ENCODE measurements around the gene NRCAM. TPM values are rescaled to one million over a fixed set of nuclear protein-coding genes. Genes with fewer than 3 reads are reported as not detected.

Gene NRCAM
- total RNA-seq, 1 donor from 2014 or later, result 0.14 TPM

DNA sequence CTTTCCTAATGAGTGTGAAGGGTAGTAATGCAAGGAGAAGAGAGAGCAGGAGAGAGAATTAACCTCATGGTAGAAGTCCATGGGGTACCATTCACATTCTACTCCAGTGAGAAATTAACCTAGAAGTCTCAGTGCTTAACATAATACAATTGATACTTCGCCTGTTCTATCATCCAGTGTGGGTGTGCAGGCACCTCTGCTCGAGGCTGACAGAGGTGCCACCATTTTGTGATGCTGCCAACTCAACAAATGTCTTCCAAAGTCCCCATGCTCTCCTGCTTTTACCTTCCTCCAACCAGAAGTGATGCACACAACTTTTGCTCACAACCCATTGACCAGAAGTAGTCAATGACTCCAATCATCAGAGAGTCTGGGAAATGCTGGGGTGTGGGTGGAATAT is 207.8 kb downstream of the NRCAM start:
- intact Hi-C loops (cut with micrococcal nuclease), result no loop called here
- H3K27ac ChIP-seq (replicated peaks), result no peak overlapping the region
- H3K4me3 ChIP-seq, result no peak overlapping the region
- TF ChIP-seq, protein P1, sequence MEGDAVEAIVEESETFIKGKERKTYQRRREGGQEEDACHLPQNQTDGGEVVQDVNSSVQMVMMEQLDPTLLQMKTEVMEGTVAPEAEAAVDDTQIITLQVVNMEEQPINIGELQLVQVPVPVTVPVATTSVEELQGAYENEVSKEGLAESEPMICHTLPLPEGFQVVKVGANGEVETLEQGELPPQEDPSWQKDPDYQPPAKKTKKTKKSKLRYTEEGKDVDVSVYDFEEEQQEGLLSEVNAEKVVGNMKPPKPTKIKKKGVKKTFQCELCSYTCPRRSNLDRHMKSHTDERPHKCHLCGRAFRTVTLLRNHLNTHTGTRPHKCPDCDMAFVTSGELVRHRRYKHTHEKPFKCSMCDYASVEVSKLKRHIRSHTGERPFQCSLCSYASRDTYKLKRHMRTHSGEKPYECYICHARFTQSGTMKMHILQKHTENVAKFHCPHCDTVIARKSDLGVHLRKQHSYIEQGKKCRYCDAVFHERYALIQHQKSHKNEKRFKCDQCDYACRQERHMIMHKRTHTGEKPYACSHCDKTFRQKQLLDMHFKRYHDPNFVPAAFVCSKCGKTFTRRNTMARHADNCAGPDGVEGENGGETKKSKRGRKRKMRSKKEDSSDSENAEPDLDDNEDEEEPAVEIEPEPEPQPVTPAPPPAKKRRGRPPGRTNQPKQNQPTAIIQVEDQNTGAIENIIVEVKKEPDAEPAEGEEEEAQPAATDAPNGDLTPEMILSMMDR (IDR thresholded peaks at IDR 0.05; ENCODE audit: borderline replicate concordance), result no peak
- no peak for DNase-seq
- H3K36me3 ChIP-seq, result no peaks in the 10 kb centered on the region
- H3K9me3 ChIP-seq (replicated peaks), result no peaks in the 10 kb centered on the region
- no peaks in the 10 kb centered on the region for H3K4me1 ChIP-seq
- H3K27me3 ChIP-seq (ENCODE audit: low read depth), result no peaks in the 10 kb centered on the region

DNA sequence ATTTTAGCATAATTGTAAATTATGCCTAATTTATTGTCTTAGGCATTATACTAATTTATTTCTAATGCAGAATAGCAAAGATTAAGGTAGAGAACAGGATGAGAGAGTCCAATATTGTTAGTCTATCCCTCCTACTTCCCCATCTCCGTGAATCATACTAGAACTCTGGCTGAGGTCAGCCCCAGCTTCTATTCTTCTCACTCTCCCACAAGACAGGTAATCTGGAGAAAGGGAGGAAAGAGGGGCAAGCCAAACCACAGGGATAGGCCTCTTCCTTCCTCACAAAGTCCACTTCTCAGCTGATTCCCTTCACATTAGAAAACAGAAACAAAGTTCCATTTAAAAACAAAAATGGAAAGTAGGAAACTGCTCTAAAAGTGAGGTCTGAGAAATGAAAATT is 208.6 kb downstream of the NRCAM start:
- DNase-seq, result no peak
- Histone ChIP-seq H3K9me3 (replicated peaks) (no peaks in the 10 kb centered on the region), H3K27me3 (ENCODE audit: low read depth) (no peaks in the 10 kb centered on the region), H3K36me3 (no peaks in the 10 kb centered on the region), H3K4me3 (no peak overlapping the region), H3K4me1 (no peaks in the 10 kb centered on the region), H3K27ac (replicated peaks) (no peak overlapping the region)
- intact Hi-C loops (cut with micrococcal nuclease), result no loop called here
- TF ChIP-seq, protein P1 (IDR thresholded peaks at IDR 0.05; ENCODE audit: borderline replicate concordance), result no peak

DNA sequence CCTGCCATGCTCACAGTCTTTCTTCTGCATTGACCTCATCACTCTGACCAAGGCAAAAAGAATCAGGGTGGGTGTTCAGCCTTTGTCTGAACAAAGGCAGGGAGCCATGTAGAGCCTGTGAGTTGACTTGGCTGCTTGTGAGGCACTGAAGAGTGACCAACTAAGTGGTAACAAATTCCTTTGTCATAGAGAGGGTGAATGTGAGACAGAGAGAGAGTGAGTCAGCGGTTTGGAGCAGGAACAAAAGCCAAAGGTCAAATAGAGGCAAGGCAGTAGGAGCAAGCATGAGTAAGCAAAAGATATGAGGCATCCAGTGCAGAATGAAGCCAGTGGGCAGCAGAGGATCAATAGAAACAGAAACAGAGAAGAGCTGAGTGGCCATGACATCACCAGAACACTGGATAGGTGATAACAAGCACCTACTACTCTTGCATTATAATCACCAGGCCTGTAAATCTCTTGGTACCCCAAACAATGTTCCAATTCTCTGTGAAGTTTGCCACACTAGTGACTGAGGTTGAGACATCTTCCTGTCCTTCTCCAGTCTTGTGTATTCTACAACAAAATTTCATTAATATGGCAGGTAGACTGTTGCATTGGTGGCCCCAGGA is 209.9 kb downstream of the NRCAM start:
- H3K27me3 ChIP-seq (ENCODE audit: low read depth), result no peaks in the 10 kb centered on the region
- intact Hi-C loops (cut with micrococcal nuclease), result no loop called here
- H3K27ac ChIP-seq (replicated peaks), result no peak overlapping the region
- no peak for DNase-seq
- no peaks in the 10 kb centered on the region for H3K9me3 ChIP-seq (replicated peaks)
- H3K36me3 ChIP-seq, result no peaks in the 10 kb centered on the region
- H3K4me3 ChIP-seq, result no peak overlapping the region
- TF ChIP-seq, protein P1 (IDR thresholded peaks at IDR 0.05; ENCODE audit: borderline replicate concordance), result no peak
- H3K4me1 ChIP-seq, result no peaks in the 10 kb centered on the region

DNA sequence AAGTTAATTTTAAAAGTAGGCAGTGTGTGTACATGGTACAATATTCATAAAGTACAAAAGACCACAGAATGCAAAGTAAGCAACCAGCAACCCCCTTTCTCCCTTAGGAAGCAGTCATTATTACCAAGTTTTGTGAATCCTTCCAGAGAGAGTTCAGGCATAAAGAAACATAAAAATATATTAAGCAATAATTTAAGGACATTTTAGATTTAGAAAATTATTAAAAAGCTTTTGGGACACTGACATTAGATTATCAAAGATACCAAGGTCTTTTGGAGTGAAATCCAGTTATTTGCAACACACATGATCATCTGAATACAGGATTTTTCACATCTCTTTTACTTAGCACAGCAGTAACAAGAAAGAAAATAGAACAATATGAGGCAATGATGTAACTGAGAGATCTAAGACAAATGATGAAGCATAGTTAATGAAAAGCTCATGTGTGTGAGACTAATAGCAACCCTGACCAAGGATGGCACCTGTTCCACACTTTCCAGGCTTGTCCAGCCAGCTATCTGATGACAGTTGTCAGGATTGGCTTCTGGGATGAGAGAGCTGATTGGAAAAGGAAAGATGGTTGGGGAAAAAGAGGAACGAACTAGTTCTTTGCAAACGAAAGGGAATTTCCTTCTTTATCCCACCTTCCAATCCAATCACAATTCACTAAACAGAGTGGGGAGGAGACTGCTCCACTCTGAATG is 210.6 kb downstream of the NRCAM start:
- no peak overlapping the region for H3K27ac ChIP-seq (replicated peaks)
- no peaks in the 10 kb centered on the region for H3K27me3 ChIP-seq (ENCODE audit: low read depth)
- TF ChIP-seq, protein P1 (IDR thresholded peaks at IDR 0.05; ENCODE audit: borderline replicate concordance), result no peak
- H3K4me1 ChIP-seq, result no peaks in the 10 kb centered on the region
- H3K4me3 ChIP-seq, result no peak overlapping the region
- H3K9me3 ChIP-seq (replicated peaks), result no peaks in the 10 kb centered on the region
- no peaks in the 10 kb centered on the region for H3K36me3 ChIP-seq
- intact Hi-C loops (cut with micrococcal nuclease), result no loop called here
- no peak for DNase-seq

DNA sequence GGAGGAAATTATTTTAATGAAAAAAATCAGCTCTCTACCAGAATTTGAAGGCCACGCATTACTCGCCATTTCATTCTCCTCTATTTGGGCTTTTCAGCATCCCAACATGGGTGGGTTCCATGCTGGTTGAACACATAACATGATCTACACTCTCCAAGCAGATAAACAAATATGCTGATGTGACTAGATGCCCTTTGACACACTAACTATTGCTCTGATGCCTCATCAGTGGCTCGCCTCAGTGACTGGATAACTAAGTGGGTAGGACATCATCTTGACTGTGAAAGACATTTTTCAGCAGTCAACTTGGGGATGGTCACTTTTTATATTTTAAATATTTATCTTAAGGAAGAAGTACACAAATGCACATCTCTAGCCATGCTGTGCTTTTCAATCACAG is 212.1 kb downstream of the NRCAM start:
- Histone ChIP-seq H3K36me3 (no peaks in the 10 kb centered on the region), H3K27me3 (ENCODE audit: low read depth) (no peaks in the 10 kb centered on the region), H3K27ac (replicated peaks) (no peak overlapping the region), H3K9me3 (replicated peaks) (no peaks in the 10 kb centered on the region), H3K4me3 (no peak overlapping the region), H3K4me1 (no peaks in the 10 kb centered on the region)
- TF ChIP-seq, protein P1 (IDR thresholded peaks at IDR 0.05; ENCODE audit: borderline replicate concordance), result no peak
- DNase-seq, result no peak
- intact Hi-C loops (cut with micrococcal nuclease), result no loop called here
